ENCODE data around the gene ST8SIA4.

Gene ST8SIA4

GRCh38 chr5:100775533-100775855, 127.6 kb downstream of the ST8SIA4 start:
- DNase-seq: no peak

DNA sequence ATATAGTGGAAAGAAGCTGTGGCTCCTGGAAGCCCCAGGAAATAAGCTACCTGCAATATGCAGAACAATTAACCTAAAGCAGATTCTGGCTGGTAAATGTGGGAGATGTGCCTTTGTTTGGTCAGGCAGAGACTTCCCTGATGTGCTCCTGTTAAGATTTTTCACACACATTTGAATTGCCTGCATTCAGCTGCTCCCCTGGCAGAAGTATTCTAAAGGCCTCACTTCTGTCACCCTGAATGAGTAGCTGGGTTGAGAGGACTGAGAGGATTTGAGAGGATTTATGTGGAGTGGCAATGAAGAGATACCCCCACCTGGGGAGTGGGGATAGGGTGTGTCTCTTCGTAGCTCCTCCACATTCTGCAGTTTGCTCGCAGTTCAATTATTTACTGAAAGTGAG, 130.5 kb downstream of the ST8SIA4 start:
- DNase-seq: no peak

- DNase-seq: no peak
Measured at GRCh38 chr5:100772006-100772405, 131.1 kb downstream of the ST8SIA4 start.

DNA sequence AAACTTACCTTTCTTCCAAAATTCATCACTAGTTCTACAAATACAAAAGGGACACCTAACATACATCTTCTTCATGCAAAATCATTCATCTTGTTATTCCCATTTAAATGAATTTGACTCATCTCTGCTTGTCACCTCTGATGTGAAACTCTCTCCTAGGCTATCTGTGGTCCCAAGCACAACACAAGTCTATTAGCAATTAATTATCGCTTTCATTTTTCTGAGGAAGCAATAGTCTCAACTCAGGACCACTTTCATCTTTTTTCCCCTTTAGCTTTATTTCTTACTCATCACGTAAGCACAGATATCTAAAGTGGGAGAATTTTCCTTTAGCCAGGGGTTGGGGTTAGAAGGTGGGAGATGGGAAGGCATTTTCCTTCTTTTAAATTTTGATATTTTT, 131.9 kb downstream of the ST8SIA4 start:
- no peak for DNase-seq

GRCh38 chr5:100768221-100768620, 134.9 kb downstream of the ST8SIA4 start:
- DNase-seq: no peak

GRCh38 chr5:100762995-100763394, 140.1 kb downstream of the ST8SIA4 start:
- no peak for DNase-seq

GRCh38 chr5:100762108-100762507, 141.0 kb downstream of the ST8SIA4 start:
- DNase-seq: no peak

DNA sequence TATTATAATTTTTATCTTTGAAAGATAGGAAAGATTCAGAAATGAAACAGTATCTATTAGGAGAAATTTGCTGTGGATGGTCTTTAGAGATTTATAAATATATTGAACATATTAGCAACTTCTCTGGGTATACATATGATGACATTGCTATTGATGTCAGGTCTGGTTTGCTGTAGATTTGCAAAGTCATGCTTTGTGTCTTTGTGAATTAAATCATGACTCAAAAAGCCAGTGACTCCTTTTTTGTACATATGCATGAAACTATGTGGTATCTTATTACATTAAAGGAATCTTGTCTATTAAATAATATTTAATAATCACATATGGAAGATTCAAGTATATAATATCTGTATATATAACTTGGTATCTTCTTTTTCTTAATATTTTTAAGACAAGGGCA, 141.9 kb downstream of the ST8SIA4 start:
- peak; percentile 13 for DNase-seq

GRCh38 chr5:100760688-100761087, 142.4 kb downstream of the ST8SIA4 start:
- DNase-seq: no peak

- no peak for DNase-seq
Measured at GRCh38 chr5:100758780-100759179, 144.3 kb downstream of the ST8SIA4 start.

DNA sequence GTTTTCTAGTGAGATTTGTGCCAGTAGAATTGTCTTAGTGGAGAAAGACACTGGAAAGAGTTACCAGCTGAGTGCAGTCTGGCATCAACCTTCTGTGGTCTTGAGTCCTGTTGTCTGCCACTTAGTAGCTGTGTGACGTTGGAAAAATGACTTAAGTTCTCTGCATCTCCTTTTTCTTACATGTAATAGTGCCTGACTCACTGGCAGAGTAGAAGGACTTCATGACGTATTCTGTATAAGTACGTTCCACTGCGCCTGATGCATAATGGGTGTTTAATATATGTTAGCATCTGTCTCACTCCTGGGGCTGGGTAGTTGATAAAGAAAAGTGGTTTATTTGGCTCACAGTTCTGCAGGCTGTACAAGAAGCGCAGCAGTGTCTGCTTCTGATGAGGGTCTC, 144.8 kb downstream of the ST8SIA4 start:
- DNase-seq: no peak

- no peak for DNase-seq
Measured at GRCh38 chr5:100757618-100758017, 145.5 kb downstream of the ST8SIA4 start.

Measured in OCI-M1 (cell line).